ENCODE measurements around the gene EFS.

DNA sequence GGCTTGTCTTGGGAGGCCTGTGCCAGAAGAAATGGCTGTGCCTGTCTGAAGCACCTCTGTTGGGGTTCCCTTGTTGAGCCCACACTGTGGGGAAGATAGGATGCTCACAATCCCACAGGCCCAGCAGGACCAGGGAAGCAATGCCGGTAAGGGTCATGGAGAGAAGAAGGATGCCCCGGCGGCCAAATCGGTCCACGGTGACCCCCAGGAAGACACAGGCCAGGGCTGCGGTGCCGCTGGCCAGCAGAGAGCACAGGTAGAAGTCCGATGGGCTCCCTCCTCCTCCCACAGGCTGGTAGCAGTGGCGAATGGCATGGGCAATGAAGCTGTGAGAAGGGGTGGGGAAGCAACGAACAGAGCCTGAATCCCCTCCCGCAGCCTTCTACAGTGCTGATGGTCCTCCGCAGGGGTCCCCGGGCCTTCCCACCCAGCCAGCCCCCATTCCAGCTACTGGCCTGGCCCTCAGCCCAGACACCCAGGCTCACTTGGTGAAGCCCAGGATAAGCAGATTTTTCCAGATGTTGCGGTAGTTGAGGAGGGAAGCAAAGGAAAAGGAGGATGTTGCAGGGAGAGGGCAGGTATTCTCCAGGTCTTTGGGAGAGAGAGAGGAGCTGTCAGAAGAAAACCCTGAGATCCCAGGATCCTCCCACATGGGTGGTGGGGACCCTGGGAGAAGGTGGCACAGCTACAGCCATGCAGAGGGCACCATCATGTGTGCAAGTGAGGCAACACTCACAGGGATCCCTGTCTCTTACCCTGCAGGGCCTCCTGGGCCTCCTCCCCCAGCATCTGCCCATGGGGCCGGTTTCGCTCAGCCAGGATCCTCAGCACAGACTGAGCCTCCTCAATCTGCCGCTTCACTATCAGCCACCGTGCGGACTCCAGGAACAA is 17.3 kb downstream of the EFS start:
- TF ChIP-seq CTCF (IDR thresholded peaks at IDR 0.05; ENCODE audit: low read depth, low read length) (no peak), POLR2A (IDR thresholded peaks at IDR 0.05; ENCODE audit: extremely low read depth, insufficient read length) (no peak), MYC (IDR thresholded peaks at IDR 0.05; ENCODE audit: low read depth, low read length) (no peak)
- TF ChIP-seq, protein P1, sequence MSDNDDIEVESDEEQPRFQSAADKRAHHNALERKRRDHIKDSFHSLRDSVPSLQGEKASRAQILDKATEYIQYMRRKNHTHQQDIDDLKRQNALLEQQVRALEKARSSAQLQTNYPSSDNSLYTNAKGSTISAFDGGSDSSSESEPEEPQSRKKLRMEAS (IDR thresholded peaks at IDR 0.05; ENCODE audit: low read depth, low read length) = no peak
